ENCODE measurements around the gene HGF. TPM values are rescaled to one million over a fixed set of nuclear protein-coding genes. Genes with fewer than 3 reads are reported as not detected.

The HGF gene
- total RNA-seq, 1 experiment from 2014 or later, result 0.15 TPM

- intact Hi-C loops (cut with micrococcal nuclease), result no loop called here
- BruUV-seq (replicated peaks), result no TSS peak
- H3K27me3 ChIP-seq (ENCODE audit: low read length), result no peaks in the 10 kb centered on the region
Measured at GRCh38 chr7:81803267-81803666, 33.4 kb upstream of the HGF start.

GRCh38 chr7:81802251-81802650, 32.4 kb upstream of the HGF start:
- BruUV-seq (replicated peaks), result no TSS peak
- POLR2A ChIA-PET (ENCODE audit: unreplicated experiment), result no interaction called here
- intact Hi-C loops (cut with micrococcal nuclease), result no loop called here

More at GRCh38 chr7:81803267-81803666, 33.4 kb upstream of the HGF start:
- no peaks in the 10 kb centered on the region for H3K79me2 ChIP-seq (ENCODE audit: low read length)
- POLR2A ChIA-PET (ENCODE audit: unreplicated experiment), result no interaction called here
- no peaks in the 10 kb centered on the region for H3K36me3 ChIP-seq (ENCODE audit: low read depth, low read length)
- no peak overlapping the region for H3K4me3 ChIP-seq (ENCODE audit: low read length)
- CTCF ChIA-PET, result no interaction called here
- H3K9me3 ChIP-seq (ENCODE audit: low read length), result no peaks in the 10 kb centered on the region
- no peak for TF ChIP-seq EZH2 (IDR thresholded peaks at IDR 0.05; ENCODE audit: low read length, unreplicated experiment)
- TF ChIP-seq CTCF (conservative IDR thresholded peaks at IDR 0.05; ENCODE audit: low read depth, low read length), result no peak
- no peak for TF ChIP-seq EZH2phosphoT487 (IDR thresholded peaks at IDR 0.05; ENCODE audit: borderline replicate concordance, low read length)
- DNase-seq (no peak), ATAC-seq (no peak)
- H2AFZ ChIP-seq (ENCODE audit: low read length), result no peak overlapping the region
- H3K4me1 ChIP-seq (ENCODE audit: insufficient read depth, low read length), result no peaks in the 10 kb centered on the region
- H3K9me2 ChIP-seq (replicated peaks; ENCODE audit: low read length), result no peaks in the 10 kb centered on the region
- no peak overlapping the region for H3K9ac ChIP-seq (ENCODE audit: low read length)
- H3F3A ChIP-seq (ENCODE audit: low read length, unreplicated experiment), result no peaks in the 10 kb centered on the region
- no peak overlapping the region for H3K27ac ChIP-seq (ENCODE audit: low read length)
- H3K4me2 ChIP-seq (ENCODE audit: low read length), result no peak overlapping the region
- no peaks in the 10 kb centered on the region for H4K20me1 ChIP-seq (ENCODE audit: low read length)

GRCh38 chr7:81801532-81801931, 31.7 kb upstream of the HGF start:
- Histone ChIP-seq H3K79me2 (ENCODE audit: low read length) (no peaks in the 10 kb centered on the region), H3K9me2 (replicated peaks; ENCODE audit: low read length) (no peaks in the 10 kb centered on the region), H3K4me1 (ENCODE audit: insufficient read depth, low read length) (no peaks in the 10 kb centered on the region), H3K9me3 (ENCODE audit: low read length) (no peaks in the 10 kb centered on the region), H3K36me3 (ENCODE audit: low read depth, low read length) (no peaks in the 10 kb centered on the region), H4K20me1 (ENCODE audit: low read length) (no peaks in the 10 kb centered on the region), H3K4me2 (ENCODE audit: low read length) (no peak overlapping the region), H3F3A (ENCODE audit: low read length, unreplicated experiment) (no peaks in the 10 kb centered on the region), H3K27me3 (ENCODE audit: low read length) (no peaks in the 10 kb centered on the region), H3K9ac (ENCODE audit: low read length) (no peak overlapping the region), H3K27ac (ENCODE audit: low read length) (no peak overlapping the region), H2AFZ (ENCODE audit: low read length) (no peak overlapping the region), H3K4me3 (ENCODE audit: low read length) (no peak overlapping the region)
- intact Hi-C loops (cut with micrococcal nuclease), result no loop called here
- no peak for DNase-seq
- ChIA-PET POLR2A (ENCODE audit: unreplicated experiment) (no interaction called here), CTCF (no interaction called here)
- no TSS peak for BruUV-seq (replicated peaks)
- TF ChIP-seq EZH2phosphoT487 (IDR thresholded peaks at IDR 0.05; ENCODE audit: borderline replicate concordance, low read length), result no peak
- no peak for TF ChIP-seq EZH2 (IDR thresholded peaks at IDR 0.05; ENCODE audit: low read length, unreplicated experiment)
- no peak for TF ChIP-seq CTCF (conservative IDR thresholded peaks at IDR 0.05; ENCODE audit: low read depth, low read length)
- no peak for ATAC-seq

More at GRCh38 chr7:81802251-81802650, 32.4 kb upstream of the HGF start:
- Histone ChIP-seq H2AFZ (ENCODE audit: low read length) (no peak overlapping the region), H3K9ac (ENCODE audit: low read length) (no peak overlapping the region), H3K36me3 (ENCODE audit: low read depth, low read length) (no peaks in the 10 kb centered on the region), H3K4me3 (ENCODE audit: low read length) (no peak overlapping the region), H4K20me1 (ENCODE audit: low read length) (no peaks in the 10 kb centered on the region), H3K27ac (ENCODE audit: low read length) (no peak overlapping the region), H3K9me2 (replicated peaks; ENCODE audit: low read length) (no peaks in the 10 kb centered on the region), H3K4me2 (ENCODE audit: low read length) (no peak overlapping the region), H3F3A (ENCODE audit: low read length, unreplicated experiment) (no peaks in the 10 kb centered on the region), H3K27me3 (ENCODE audit: low read length) (no peaks in the 10 kb centered on the region), H3K9me3 (ENCODE audit: low read length) (no peaks in the 10 kb centered on the region), H3K79me2 (ENCODE audit: low read length) (no peaks in the 10 kb centered on the region), H3K4me1 (ENCODE audit: insufficient read depth, low read length) (no peaks in the 10 kb centered on the region)
- CTCF ChIA-PET, result no interaction called here
- ATAC-seq (no peak), DNase-seq (no peak)
- TF ChIP-seq CTCF (conservative IDR thresholded peaks at IDR 0.05; ENCODE audit: low read depth, low read length) (no peak), EZH2 (IDR thresholded peaks at IDR 0.05; ENCODE audit: low read length, unreplicated experiment) (no peak), EZH2phosphoT487 (IDR thresholded peaks at IDR 0.05; ENCODE audit: borderline replicate concordance, low read length) (no peak)
